ENCODE measurements around the gene ANAPC16. TPM values are rescaled to one million over a fixed set of nuclear protein-coding genes. Genes with fewer than 3 reads are reported as not detected.

The ANAPC16 gene
- 67.4 to 87.5 TPM (median 82.6 TPM) in 5 replicates for total RNA-seq (2022; extraction: Qiagen RNA extraction; ENCODE audit: low read depth)

GRCh38 chr10:72215611-72216549, at the start of gene ANAPC16, which contains the start of gene ASCC1:
TSS of gene ANAPC16 (plus strand) at chr10:72216012. CDS start at chr10:72223915, 7,903 bp downstream.
TSS of gene ASCC1 (minus strand) at chr10:72216276. CDS start at chr10:72213298, 2,978 bp downstream.

DNA sequence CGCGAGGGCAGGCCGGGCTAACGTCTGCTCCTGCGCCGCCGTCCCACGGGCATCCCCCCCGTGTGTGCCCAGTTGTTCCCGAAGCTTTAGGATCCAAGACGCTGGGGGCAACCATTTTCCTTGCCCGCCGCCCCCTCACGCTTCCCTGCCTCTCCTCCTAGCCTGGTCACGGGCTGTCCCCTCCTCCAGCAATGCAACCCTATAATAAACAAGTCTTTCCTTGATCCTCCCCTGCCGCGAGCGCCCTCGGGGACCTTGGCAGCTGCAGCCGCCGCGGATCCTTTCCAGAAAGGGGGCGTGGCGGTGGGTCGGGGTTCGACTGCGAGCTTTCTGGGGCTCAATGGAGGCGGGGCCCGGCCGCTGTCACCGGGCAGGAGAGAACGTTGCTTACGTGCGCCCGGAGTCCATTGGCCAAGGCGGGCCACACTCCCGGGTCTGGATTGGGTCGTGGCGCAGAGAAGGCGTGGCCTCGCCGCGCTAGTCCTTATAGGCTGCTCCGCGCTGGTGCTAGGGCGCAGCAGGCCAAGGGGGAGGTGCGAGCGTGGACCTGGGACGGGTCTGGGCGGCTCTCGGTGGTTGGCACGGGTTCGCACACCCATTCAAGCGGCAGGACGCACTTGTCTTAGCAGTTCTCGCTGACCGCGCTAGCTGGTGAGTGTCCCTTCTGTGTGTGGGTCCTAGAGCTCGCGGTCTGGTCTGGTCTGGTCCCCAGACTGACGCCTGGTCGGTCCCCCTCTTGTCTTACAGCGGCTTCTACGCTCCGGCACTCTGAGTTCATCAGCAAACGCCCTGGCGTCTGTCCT, 57.8 kb downstream of the ANAPC16 start, which contains the start of gene DDIT4:
Gene DDIT4 (plus strand): TSS at position 515 of the 803 bp plus-strand sequence. CDS start 293 bp downstream, outside the sequence.

Other genes with a start within 250 kb of the ANAPC16 start
- gene SPOCK2, start 127.5 kb upstream of the ANAPC16 start, total RNA-seq (2022; extraction: Qiagen RNA extraction; ENCODE audit: low read depth) = 0.29 to 0.82 TPM (median 0.45 TPM) in 5 replicates
- 33.2 to 43.1 TPM (median 36.1 TPM) in 5 replicates for gene ASCC1, start 264 bp downstream of the ANAPC16 start, total RNA-seq (2022; extraction: Qiagen RNA extraction; ENCODE audit: low read depth)
- 184 to 316 TPM (median 293 TPM) in 5 replicates for gene DDIT4, start 57.9 kb downstream of the ANAPC16 start, total RNA-seq (2022; extraction: Qiagen RNA extraction; ENCODE audit: low read depth)
- 27.9 to 34.9 TPM (median 33.0 TPM) in 5 replicates for gene DNAJB12, start 138.9 kb downstream of the ANAPC16 start, total RNA-seq (2022; extraction: Qiagen RNA extraction; ENCODE audit: low read depth)